GM18519 (cell line): Measurements from ENCODE around the gene KCNS1.
"Not testable (repeated sequence)": the region's sequence is repeated elsewhere in the genome, so short reads cannot be mapped to it uniquely, and the experiment has no call there.

Experiments
- ATAC-seq: cut with Tn5 transposase; IDR thresholded peaks from one replicate; pipeline ENCODE4 v1.9.1; 2021; ENCODE audit warnings: mild to moderate bottlenecking, moderate library complexity; ENCODE audit not compliant: unreplicated experiment, low FRiP score

KCNS1 gene

GRCh38 chr20:45100563-45101245 is at the start of gene KCNS1:
KCNS1 (minus strand) TSS chr20:45101127; CDS start chr20:45099236, 1,891 bp downstream.
- ATAC-seq, result no peak

- no peak for ATAC-seq
Observed at GRCh38 chr20:45149062-45149461, 48.1 kb upstream of the KCNS1 start.

- no peak for ATAC-seq
Observed at GRCh38 chr20:45140836-45141235, 39.9 kb upstream of the KCNS1 start.

GRCh38 chr20:45139733-45140375 is 38.9 kb upstream of the KCNS1 start:
- not testable (repeated sequence) for ATAC-seq

- ATAC-seq, result no peak
Observed at GRCh38 chr20:45138561-45139300, 37.8 kb upstream of the KCNS1 start.

GRCh38 chr20:45136911-45137310 is 36.0 kb upstream of the KCNS1 start:
- ATAC-seq, result no peak

- ATAC-seq, result no peak
Observed at GRCh38 chr20:45128099-45128498, 27.2 kb upstream of the KCNS1 start.

- no peak for ATAC-seq
Observed at GRCh38 chr20:45124365-45124764, 23.4 kb upstream of the KCNS1 start, which contains the start of gene WFDC12. WFDC12 (minus strand) TSS chr20:45124465; CDS start chr20:45124447, 18 bp downstream.

- no peak for ATAC-seq
Observed at GRCh38 chr20:45121388-45121787, 20.5 kb upstream of the KCNS1 start.

GRCh38 chr20:45119556-45120266 is 18.8 kb upstream of the KCNS1 start:
- no peak for ATAC-seq

GRCh38 chr20:45118028-45118427 is 17.1 kb upstream of the KCNS1 start:
- no peak for ATAC-seq

GRCh38 chr20:45117581-45117980 is 16.7 kb upstream of the KCNS1 start:
- ATAC-seq, result no peak

- ATAC-seq, result no peak
Observed at GRCh38 chr20:45115829-45116228, 14.9 kb upstream of the KCNS1 start.

- ATAC-seq, result no peak
Observed at GRCh38 chr20:45115386-45115774, 14.5 kb upstream of the KCNS1 start.

- ATAC-seq, result no peak
Observed at GRCh38 chr20:45114465-45115385, 13.8 kb upstream of the KCNS1 start, which contains the start of gene WFDC5. WFDC5 (minus strand) TSS chr20:45115174; CDS start chr20:45115083, 91 bp downstream.

- no peak for ATAC-seq
Observed at GRCh38 chr20:45113865-45114264, 12.9 kb upstream of the KCNS1 start.

- ATAC-seq, result no peak
Observed at GRCh38 chr20:45112754-45113153, 11.8 kb upstream of the KCNS1 start.

GRCh38 chr20:45111799-45112471 is 11.0 kb upstream of the KCNS1 start:
- ATAC-seq, result no peak

- ATAC-seq, result no peak
Observed at GRCh38 chr20:45111285-45111684, 10.4 kb upstream of the KCNS1 start.
